ENCODE data around the gene HCFC1R1. TPM values are rescaled to one million over a fixed set of nuclear protein-coding genes. Genes with fewer than 3 reads are reported as not detected.

The HCFC1R1 gene
- total RNA-seq, 1 donor from 2014 or later, result 47.0 TPM

- H3K27me3 ChIP-seq (ENCODE audit: insufficient read depth, low read length), result peaks cover 20% of the 10 kb centered on the region
- H3K36me3 ChIP-seq (ENCODE audit: insufficient read depth, low read length), result no peaks in the 10 kb centered on the region
- peak; percentile 31 for TF ChIP-seq EZH2 (IDR thresholded peaks at IDR 0.05; ENCODE audit: insufficient read depth, low read length)
- no peak for TF ChIP-seq CTCF (IDR thresholded peaks at IDR 0.05; ENCODE audit: insufficient read depth, low read depth, low read length)
- H3K79me2 ChIP-seq (ENCODE audit: insufficient read depth, low read length), result no peaks in the 10 kb centered on the region
- peaks cover 34% of the 10 kb centered on the region for H3K27me3 Mint-ChIP-seq (ENCODE audit: low read depth, unreplicated experiment)
- H3K4me3 ChIP-seq (ENCODE audit: insufficient read depth, low read depth, low read length), result peak within 1 kb of the TSS; percentile 48
- H3K9me3 Mint-ChIP-seq (ENCODE audit: unreplicated experiment), result no peaks in the 10 kb centered on the region
- no peaks in the 10 kb centered on the region for H3K36me3 Mint-ChIP-seq (ENCODE audit: low read depth, unreplicated experiment)
- H3K9me3 ChIP-seq (ENCODE audit: insufficient read depth, low read depth, low read length), result no peaks in the 10 kb centered on the region
- H3K4me3 Mint-ChIP-seq (ENCODE audit: unreplicated experiment), result peak within 1 kb of the TSS; percentile 82
- peak within 1 kb of the TSS; percentile 84 for H3K4me2 ChIP-seq (ENCODE audit: low read length)
- H3K9ac ChIP-seq (ENCODE audit: low read length), result peak within 1 kb of the TSS; percentile 46
- H2AFZ ChIP-seq (ENCODE audit: low read depth, low read length), result peak within 1 kb of the TSS; percentile 79
- DNase-seq (ENCODE audit: low read depth) (no peak), FAIRE-seq (no peak)
- no peaks in the 10 kb centered on the region for H4K20me1 ChIP-seq (ENCODE audit: insufficient read depth, low read length)
- peaks cover 8% of the 10 kb centered on the region for H3K4me1 ChIP-seq (ENCODE audit: insufficient read depth, low read length)
- H3K27ac ChIP-seq (ENCODE audit: low read depth, low read length), result no peak within 1 kb of the TSS
- no peak within 1 kb of the TSS for H3K27ac Mint-ChIP-seq (ENCODE audit: unreplicated experiment)
- H3K4me1 Mint-ChIP-seq (ENCODE audit: low read depth, unreplicated experiment), result no peaks in the 10 kb centered on the region
Observed at GRCh38 chr16:3045758-3046640, 22.3 kb upstream of the HCFC1R1 start, which contains the start of gene MMP25. MMP25 (plus strand) TSS chr16:3046561; CDS start chr16:3046918, 357 bp downstream.

GRCh38 chr16:3044708-3045107 lies 21.0 kb upstream of the HCFC1R1 start:
- H3K9me3 Mint-ChIP-seq (ENCODE audit: unreplicated experiment), result no peaks in the 10 kb centered on the region
- H3K27me3 Mint-ChIP-seq (ENCODE audit: low read depth, unreplicated experiment), result peaks cover 33% of the 10 kb centered on the region
- Histone ChIP-seq H3K4me1 (ENCODE audit: insufficient read depth, low read length) (peaks cover 8% of the 10 kb centered on the region), H2AFZ (ENCODE audit: low read depth, low read length) (no peak overlapping the region), H3K9ac (ENCODE audit: low read length) (no peak overlapping the region), H3K9me3 (ENCODE audit: insufficient read depth, low read depth, low read length) (no peaks in the 10 kb centered on the region), H3K27ac (ENCODE audit: low read depth, low read length) (no peak overlapping the region), H4K20me1 (ENCODE audit: insufficient read depth, low read length) (no peaks in the 10 kb centered on the region), H3K79me2 (ENCODE audit: insufficient read depth, low read length) (no peaks in the 10 kb centered on the region), H3K36me3 (ENCODE audit: insufficient read depth, low read length) (no peaks in the 10 kb centered on the region), H3K4me3 (ENCODE audit: insufficient read depth, low read depth, low read length) (no peak overlapping the region), H3K4me2 (ENCODE audit: low read length) (no peak overlapping the region), H3K27me3 (ENCODE audit: insufficient read depth, low read length) (peaks cover 21% of the 10 kb centered on the region)
- TF ChIP-seq EZH2 (IDR thresholded peaks at IDR 0.05; ENCODE audit: insufficient read depth, low read length) (peak; percentile 61), CTCF (IDR thresholded peaks at IDR 0.05; ENCODE audit: insufficient read depth, low read depth, low read length) (no peak)
- no peak for DNase-seq (ENCODE audit: low read depth)
- FAIRE-seq, result no peak
- H3K4me1 Mint-ChIP-seq (ENCODE audit: low read depth, unreplicated experiment), result no peaks in the 10 kb centered on the region
- H3K27ac Mint-ChIP-seq (ENCODE audit: unreplicated experiment), result no peak overlapping the region
- H3K4me3 Mint-ChIP-seq (ENCODE audit: unreplicated experiment), result peak overlapping the region; percentile 82
- no peaks in the 10 kb centered on the region for H3K36me3 Mint-ChIP-seq (ENCODE audit: low read depth, unreplicated experiment)

- Histone ChIP-seq H3K4me1 (ENCODE audit: insufficient read depth, low read length) (peaks cover 8% of the 10 kb centered on the region), H3K9me3 (ENCODE audit: insufficient read depth, low read depth, low read length) (no peaks in the 10 kb centered on the region), H3K27ac (ENCODE audit: low read depth, low read length) (no peak overlapping the region), H3K36me3 (ENCODE audit: insufficient read depth, low read length) (no peaks in the 10 kb centered on the region), H2AFZ (ENCODE audit: low read depth, low read length) (no peak overlapping the region), H3K27me3 (ENCODE audit: insufficient read depth, low read length) (peaks cover 32% of the 10 kb centered on the region), H3K9ac (ENCODE audit: low read length) (no peak overlapping the region), H3K4me3 (ENCODE audit: insufficient read depth, low read depth, low read length) (no peak overlapping the region), H4K20me1 (ENCODE audit: insufficient read depth, low read length) (no peaks in the 10 kb centered on the region), H3K4me2 (ENCODE audit: low read length) (no peak overlapping the region), H3K79me2 (ENCODE audit: insufficient read depth, low read length) (no peaks in the 10 kb centered on the region)
- Mint-ChIP-seq H3K36me3 (ENCODE audit: low read depth, unreplicated experiment) (no peaks in the 10 kb centered on the region), H3K4me3 (ENCODE audit: unreplicated experiment) (no peak overlapping the region), H3K27ac (ENCODE audit: unreplicated experiment) (no peak overlapping the region), H3K27me3 (ENCODE audit: low read depth, unreplicated experiment) (peaks cover 35% of the 10 kb centered on the region), H3K4me1 (ENCODE audit: low read depth, unreplicated experiment) (no peaks in the 10 kb centered on the region), H3K9me3 (ENCODE audit: unreplicated experiment) (no peaks in the 10 kb centered on the region)
- TF ChIP-seq CTCF (IDR thresholded peaks at IDR 0.05; ENCODE audit: insufficient read depth, low read depth, low read length) (no peak), EZH2 (IDR thresholded peaks at IDR 0.05; ENCODE audit: insufficient read depth, low read length) (no peak)
- FAIRE-seq, result no peak
- DNase-seq (ENCODE audit: low read depth), result no peak
Observed at GRCh38 chr16:3042376-3042775, 18.6 kb upstream of the HCFC1R1 start.
